Thoracic aorta (tissue), 2 donors: ENCODE data around the gene BORCS8. TPM values are rescaled to one million over a fixed set of nuclear protein-coding genes. Genes with fewer than 3 reads are reported as not detected.

ENCODE experiments used
- ATAC-seq: fragments of 150-250 bp; one replicate; pipeline ENCODE4 v1.8.0; 2017; ENCODE audit warnings: low read depth; ENCODE audit not compliant: insufficient number of reproducible peaks, low FRiP score
- DNase-seq: peaks from one replicate; pipeline ENCODE4 v3.0.0-alpha.2; 2020; ENCODE audit warnings: low spot score
- H3K27ac ChIP-seq, 2 donors: fragments of 200-600 bp; sonication (generic); 1 replicate in 1 of 2; 2 replicates in 1 of 2; pipeline ENCODE4 v1.5.1; 2016; ENCODE audit warnings: mild to moderate bottlenecking in 2 of 2, moderate library complexity in 2 of 2
- H3K27me3 ChIP-seq: fragments of 200-600 bp; sonication (generic); replicated peaks from 2 replicates; pipeline ENCODE4 v1.6.0; 2016; ENCODE audit warnings: mild to moderate bottlenecking; ENCODE audit not compliant: insufficient read depth
- H3K36me3 ChIP-seq: fragments of 200-600 bp; sonication (generic); one replicate; pipeline ENCODE4 v1.5.1; 2016
- H3K4me1 ChIP-seq, 2 donors: fragments of 200-600 bp; sonication (generic); 1 replicate in 1 of 2; 2 replicates in 1 of 2; pipeline versions ENCODE4 v1.5.1 to v1.6.0; 2016; ENCODE audit warnings: low read depth in 2 of 2, mild to moderate bottlenecking in 1 of 2; ENCODE audit not compliant: control insufficient read depth in 1 of 2
- H3K4me3 ChIP-seq: fragments of 200-600 bp; sonication (generic); 2 replicates; pipeline ENCODE4 v1.5.1; 2016; ENCODE audit warnings: mild to moderate bottlenecking
- H3K9me3 ChIP-seq: fragments of 200-600 bp; sonication (generic); 2 replicates; pipeline ENCODE4 v1.5.1; 2016
- CTCF ChIP-seq: fragments of 200-600 bp; sonication (generic); IDR thresholded peaks from one replicate; pipeline ENCODE4 v1.5.1; 2019; ENCODE audit warnings: antibody characterized with exemption
- total RNA-seq, 2 donors: library from RNA; depleted of rRNA; stranded (reverse); fragments of >200 nt; gene quantifications; one replicate each; pipeline versions ENCODE4 v1.1.0 to v1.2.3, GENCODE V29; 2016

Gene BORCS8
- total RNA-seq, 2 donors from 2014 or later, result 15.2 to 15.4 TPM

DNA sequence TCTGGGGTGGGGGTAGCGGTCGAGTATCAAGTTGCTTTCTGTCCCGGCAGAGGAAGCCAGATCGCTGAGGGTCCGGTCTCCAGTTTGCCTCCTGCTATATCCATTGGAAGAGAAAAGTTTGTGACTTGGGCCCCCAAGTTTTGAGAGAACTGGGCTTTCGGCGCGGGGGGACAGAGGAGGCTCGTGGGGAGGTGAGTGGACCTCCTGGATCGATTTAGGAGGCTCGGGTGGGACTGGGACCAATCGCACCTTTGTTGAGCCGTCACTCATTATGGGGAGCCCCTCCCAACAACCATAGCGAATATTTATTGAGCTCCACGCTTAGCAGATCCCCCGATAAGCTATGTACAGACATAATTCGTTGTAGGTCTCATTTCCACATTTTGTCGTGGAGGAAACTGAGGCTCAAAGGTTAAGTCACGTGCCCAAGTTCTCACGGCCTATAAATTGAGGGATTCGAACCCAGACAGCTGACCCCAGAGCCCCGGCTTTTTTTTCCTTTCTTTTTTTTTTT lies 1.0 kb upstream of the BORCS8 start:
- no peak for TF ChIP-seq CTCF
- ATAC-seq, result no peak
- Histone ChIP-seq H3K27me3 (no peaks in the 10 kb centered on the region), H3K9me3 (no peaks in the 10 kb centered on the region), H3K4me3 (peak overlapping the region; percentile 86), H3K4me1 (peaks cover 18 to 45% of the 10 kb centered on the region in 2 donors), H3K36me3 (peaks cover 9% of the 10 kb centered on the region), H3K27ac (peak overlapping the region; percentile 64 to 99)
- no peak for DNase-seq

GRCh38 chr19:19191768-19192077 lies 229 bp downstream of the BORCS8 start:
- no peak for TF ChIP-seq CTCF
- Histone ChIP-seq H3K36me3 (peaks cover 3% of the 10 kb centered on the region), H3K4me3 (peak overlapping the region; percentile 86), H3K27me3 (no peaks in the 10 kb centered on the region), H3K4me1 (peaks cover 18 to 45% of the 10 kb centered on the region in 2 donors), H3K27ac (peak overlapping the region; percentile 98 to 99), H3K9me3 (no peaks in the 10 kb centered on the region)
- no peak for ATAC-seq
- DNase-seq, result no peak

- Histone ChIP-seq H3K27me3 (no peaks in the 10 kb centered on the region), H3K36me3 (peaks cover 12% of the 10 kb centered on the region), H3K9me3 (no peaks in the 10 kb centered on the region), H3K4me1 (peaks cover 9 to 23% of the 10 kb centered on the region in 2 donors), H3K27ac (no peak overlapping the region), H3K4me3 (no peak overlapping the region)
- DNase-seq (no peak), ATAC-seq (no peak)
- no peak for TF ChIP-seq CTCF
Measured at GRCh38 chr19:19186742-19187141, 5.2 kb downstream of the BORCS8 start.

GRCh38 chr19:19185853-19186740 lies 5.9 kb downstream of the BORCS8 start:
- peak; percentile 45 for TF ChIP-seq CTCF
- peaks cover 8 to 18% of the 10 kb centered on the region in 2 donors for H3K4me1 ChIP-seq
- no peak overlapping the region for H3K27ac ChIP-seq
- DNase-seq (no peak), ATAC-seq (no peak)
- H3K4me3 ChIP-seq, result no peak overlapping the region
- H3K36me3 ChIP-seq, result peaks cover 12% of the 10 kb centered on the region
- H3K9me3 ChIP-seq, result no peaks in the 10 kb centered on the region
- H3K27me3 ChIP-seq, result no peaks in the 10 kb centered on the region

GRCh38 chr19:19181488-19181998 lies 10.4 kb downstream of the BORCS8 start:
- DNase-seq (no peak), ATAC-seq (no peak)
- H3K4me3 ChIP-seq, result no peak overlapping the region
- no peak overlapping the region for H3K27ac ChIP-seq
- H3K4me1 ChIP-seq, result no peaks in the 10 kb centered on the region
- H3K36me3 ChIP-seq, result peaks cover 18% of the 10 kb centered on the region
- no peaks in the 10 kb centered on the region for H3K27me3 ChIP-seq
- no peaks in the 10 kb centered on the region for H3K9me3 ChIP-seq
- no peak for TF ChIP-seq CTCF
